Islet of Langerhans (tissue), 1 donor: ENCODE results near the gene KSR2.
"Not testable (repeated sequence)": the region's sequence is repeated elsewhere in the genome, so short reads cannot be mapped to it uniquely, and the experiment has no call there.

Experiments used
- FAIRE-seq: peaks from one replicate; lab custom pipeline; 2011; peaks lifted over from hg19 to GRCh38; lab: Jason Lieb, UNC

KSR2 gene

DNA sequence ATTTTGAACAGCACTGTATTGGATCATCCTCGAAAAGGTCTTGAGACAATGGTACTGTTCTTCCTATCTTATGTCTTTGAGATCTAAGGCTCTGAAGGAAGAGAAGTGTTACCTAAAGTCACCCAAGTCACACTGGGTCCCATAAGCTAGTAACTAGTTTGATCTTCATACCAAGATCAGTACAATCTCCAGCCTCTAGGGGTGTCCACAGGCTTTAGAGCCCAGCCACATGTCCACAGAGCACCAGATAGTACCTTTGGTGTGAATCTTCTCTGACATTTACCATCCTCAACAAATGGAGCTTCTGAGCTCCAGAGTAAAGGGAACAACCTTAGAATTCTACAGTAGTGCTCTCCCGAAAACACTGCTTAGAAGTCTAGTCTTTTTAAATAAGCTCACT, 78.7 kb downstream of the KSR2 start:
- FAIRE-seq = no peak

DNA sequence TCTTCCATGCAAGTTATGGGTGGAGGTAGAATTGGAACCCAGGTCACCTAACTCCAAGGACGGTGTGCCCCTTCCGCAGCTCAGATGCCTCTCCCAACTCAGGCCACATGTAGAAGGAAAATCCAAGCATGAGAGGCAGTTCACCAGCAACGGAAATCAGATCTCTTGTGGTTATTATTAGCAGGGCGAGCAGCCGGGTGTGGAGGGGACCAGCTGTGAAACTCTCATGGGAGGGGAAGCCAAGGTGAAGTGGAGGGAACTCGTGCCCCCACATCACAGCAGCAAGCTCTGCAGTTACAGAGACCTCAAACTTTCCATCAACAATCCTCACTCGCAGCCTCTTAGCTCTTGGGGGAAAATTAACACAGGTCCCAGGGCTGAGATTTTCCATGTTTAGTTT, 79.7 kb downstream of the KSR2 start:
- no peak for FAIRE-seq

GRCh38 chr12:117885211-117885610, 83.6 kb downstream of the KSR2 start:
- no peak for FAIRE-seq

DNA sequence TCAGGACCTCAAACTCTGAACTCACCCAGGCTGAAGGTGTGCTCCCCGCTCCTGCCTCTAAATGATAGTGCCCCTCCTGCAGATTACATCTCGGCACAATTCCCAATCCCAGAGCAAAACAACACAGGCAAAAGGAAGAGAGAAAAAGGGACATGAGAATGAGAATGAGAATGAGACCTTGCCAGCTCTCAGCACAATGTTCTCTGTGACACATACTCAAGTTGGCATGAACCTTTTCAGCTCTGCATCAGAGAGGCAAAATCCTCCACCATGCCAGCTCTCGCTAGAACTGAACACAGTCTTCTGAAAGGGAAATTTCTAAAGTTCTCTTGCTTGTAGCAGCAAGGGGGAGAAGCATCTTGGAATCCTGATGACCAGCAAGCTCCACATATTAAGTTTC, 84.6 kb downstream of the KSR2 start:
- FAIRE-seq = no peak

- FAIRE-seq = no peak
Observed at GRCh38 chr12:117882603-117883184, 86.1 kb downstream of the KSR2 start.

DNA sequence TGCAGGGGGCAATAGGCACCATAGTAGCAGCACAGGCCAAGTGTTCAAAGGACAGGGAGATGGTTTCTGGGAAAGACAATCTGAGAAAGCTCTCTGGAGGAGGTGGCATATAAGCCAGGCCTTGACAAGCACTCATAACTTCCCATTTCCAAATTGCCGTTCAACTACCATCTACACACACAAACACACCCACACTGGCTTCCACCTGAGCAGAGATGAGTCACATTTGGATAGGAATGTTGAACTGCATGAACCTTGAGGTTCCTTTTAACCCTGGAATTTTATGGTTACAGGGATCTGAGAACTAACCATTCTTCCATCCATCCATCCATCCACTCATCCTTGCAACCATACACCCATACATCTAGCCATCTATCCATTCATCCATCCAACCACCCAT, 86.6 kb downstream of the KSR2 start:
- no peak for FAIRE-seq

DNA sequence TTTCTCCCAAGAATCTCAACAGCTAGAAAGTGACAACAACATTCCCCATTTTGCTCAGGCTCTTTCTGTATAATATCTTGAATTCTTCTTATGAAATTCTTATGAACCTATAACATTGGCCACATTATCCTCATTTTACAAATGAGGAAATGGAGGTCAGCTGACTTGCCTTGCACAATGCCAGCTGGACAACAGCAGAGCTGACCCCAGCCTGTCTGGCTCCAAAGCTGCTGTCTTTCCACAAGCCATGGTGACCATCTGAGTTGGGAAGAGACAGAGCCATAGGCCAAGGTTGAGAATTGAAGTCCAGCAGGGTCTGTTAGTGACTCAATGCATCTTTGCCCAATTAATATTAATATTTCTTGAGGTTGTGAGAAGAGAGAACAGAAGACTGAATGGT, 87.3 kb downstream of the KSR2 start:
- FAIRE-seq = no peak

DNA sequence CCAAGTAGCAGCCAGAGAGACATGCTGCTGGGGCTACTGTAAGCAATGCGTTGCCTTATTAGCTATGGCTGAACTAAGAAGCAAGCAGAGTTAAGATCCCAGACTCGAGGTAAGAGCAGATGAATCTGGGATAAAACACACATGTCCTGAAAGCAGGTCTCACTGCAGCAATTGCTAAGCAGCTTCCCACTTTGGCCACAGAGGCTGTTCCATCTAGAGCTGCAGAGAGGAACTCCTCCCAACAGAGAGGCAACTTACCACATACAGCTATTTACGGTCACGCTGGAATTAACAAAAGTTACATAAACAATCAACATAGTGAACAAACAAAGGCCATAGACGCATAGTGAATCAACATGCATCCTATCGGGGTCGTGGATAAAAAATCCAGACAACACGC, 90.2 kb downstream of the KSR2 start:
- FAIRE-seq = no peak

- FAIRE-seq = no peak
Observed at GRCh38 chr12:117876436-117876816, 92.4 kb downstream of the KSR2 start.

DNA sequence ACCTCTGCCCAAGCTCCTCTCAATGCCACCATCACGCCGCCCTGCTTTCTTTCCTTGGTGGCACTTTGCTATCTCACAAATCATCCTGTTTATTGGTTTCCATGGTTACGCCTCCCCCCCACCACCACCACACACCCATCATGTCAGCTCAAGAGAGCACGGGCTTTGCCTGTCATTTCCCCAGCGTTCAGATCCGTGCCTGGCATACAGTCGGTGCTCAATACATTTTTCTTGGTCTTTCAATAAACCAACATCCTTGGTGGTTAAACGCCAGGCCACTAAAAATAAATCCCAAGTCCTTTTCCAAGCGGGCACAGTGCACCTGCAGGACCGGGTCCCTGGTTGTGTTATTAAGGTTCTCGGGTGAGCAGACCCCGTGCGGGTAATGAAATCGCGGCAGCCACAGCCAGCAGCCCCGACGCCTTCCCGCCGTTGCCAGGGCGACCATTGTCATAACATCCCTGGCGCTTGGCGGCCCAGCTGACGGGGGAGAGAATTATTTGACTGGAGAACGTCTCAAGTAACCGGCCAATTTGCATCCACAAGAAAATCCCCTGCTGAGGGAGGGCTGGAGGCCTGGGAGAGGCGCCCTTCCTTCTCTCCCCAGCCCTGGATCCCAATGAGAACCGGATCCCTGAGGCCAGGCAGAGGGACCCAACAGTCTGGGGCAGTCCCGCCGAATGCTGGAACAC, 92.9 kb downstream of the KSR2 start:
- FAIRE-seq = no peak

DNA sequence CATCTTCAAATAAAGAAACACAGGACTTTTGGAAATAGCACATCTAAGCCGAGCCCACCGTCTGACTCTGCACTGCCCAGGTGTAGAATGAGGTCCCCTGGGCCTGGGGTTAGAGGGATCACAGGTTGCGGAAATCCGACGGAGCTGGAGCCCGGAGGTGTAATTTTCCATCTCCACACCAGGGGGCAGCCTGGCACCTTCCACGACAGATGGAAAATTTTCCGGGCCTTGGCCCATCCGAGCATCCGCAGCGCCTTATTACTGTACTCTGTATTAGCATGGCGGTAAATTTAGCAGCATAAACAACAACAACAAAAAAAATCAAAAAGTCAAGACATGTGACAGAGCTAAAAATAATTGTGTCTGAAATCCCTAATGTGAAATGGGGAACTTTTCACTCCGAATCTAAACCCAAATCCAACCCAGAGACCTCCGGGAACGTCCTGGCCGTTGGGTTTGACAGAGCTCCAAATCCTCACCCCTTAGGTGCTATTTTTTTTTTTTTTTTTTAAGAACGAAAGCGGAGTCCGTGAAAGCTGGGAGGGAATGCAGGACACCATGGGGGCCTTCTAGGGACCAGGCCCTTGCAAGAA, 93.9 kb downstream of the KSR2 start:
- no peak for FAIRE-seq

DNA sequence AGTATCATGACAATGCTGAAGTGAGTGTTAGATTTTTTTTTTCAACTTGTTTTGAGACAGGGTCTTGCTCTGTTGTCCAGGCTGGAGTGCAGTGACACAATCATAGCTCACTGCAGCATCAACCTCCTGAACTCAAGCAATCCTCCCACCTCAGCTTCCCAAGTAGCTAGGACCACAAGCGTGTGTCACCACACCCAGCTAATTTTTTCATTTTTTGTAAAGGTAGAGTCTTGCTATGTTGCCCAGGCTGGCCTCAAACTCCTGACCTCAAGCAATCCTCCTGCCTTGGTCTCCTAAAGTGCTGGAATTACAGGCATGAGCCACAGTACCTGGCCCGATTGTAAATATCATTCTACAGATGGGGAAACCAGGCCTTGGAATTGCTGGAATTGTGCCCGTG, 94.6 kb downstream of the KSR2 start:
- not testable (repeated sequence) for FAIRE-seq

GRCh38 chr12:117872546-117873169, 96.1 kb downstream of the KSR2 start:
- no peak for FAIRE-seq

DNA sequence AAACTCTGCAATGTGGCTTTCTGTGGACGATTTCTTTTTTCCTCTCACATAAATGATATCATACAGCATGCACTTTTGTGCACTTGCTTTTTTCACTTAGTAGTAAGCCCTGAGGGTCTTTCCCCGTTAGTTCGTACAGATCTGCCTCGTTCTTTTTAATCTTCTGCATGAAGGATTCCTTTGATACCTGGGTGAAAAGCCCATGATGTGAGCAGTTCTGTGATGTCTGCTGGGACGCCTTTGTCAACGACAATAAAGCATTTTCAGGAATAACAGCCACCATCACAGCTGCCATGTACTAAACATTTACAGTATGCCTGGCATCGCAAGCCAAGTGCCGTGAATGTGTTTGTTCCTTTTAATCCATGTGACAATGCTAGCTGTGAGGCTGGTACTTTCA, 99.2 kb downstream of the KSR2 start:
- no peak for FAIRE-seq

DNA sequence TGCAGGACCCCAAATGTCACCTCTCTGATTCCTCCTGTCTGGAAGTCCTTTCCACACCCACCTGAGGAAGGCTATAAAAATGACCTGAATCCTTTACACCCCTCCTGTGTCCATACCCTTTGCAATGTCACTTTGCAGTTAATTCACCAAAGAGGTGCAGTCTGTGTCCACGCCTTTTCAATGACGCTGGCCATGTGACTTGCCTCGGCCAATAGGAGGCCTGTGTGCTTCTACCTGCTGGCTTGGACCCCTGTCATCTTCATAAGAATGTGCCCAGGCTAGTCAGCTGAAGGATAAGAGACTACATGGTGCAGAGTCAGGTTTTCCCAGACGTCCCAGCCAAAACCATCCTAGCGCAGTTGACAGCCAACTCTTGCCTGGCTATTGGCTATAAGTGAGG, 101.4 kb downstream of the KSR2 start:
- FAIRE-seq = no peak

DNA sequence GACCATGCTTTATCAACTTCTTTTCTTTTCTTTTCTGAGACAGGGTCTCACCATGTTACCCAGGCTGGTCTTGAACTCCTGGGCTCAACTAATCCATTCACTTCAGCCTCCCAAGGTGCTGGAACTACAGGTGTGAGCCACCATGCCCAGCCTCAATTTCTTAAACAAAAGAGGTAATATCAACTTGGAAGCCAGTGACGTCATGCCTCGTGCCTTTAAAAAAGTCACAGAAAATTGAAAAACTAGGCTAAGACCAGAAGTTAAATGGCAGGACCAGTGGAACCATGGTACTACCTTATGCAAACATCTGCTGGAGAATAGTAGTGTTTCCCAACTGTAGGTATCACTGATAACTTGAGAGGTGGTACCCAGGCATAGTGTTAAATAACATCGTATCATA, 103.3 kb downstream of the KSR2 start:
- no peak for FAIRE-seq

GRCh38 chr12:117863002-117863709, 105.6 kb downstream of the KSR2 start:
- FAIRE-seq = no peak

DNA sequence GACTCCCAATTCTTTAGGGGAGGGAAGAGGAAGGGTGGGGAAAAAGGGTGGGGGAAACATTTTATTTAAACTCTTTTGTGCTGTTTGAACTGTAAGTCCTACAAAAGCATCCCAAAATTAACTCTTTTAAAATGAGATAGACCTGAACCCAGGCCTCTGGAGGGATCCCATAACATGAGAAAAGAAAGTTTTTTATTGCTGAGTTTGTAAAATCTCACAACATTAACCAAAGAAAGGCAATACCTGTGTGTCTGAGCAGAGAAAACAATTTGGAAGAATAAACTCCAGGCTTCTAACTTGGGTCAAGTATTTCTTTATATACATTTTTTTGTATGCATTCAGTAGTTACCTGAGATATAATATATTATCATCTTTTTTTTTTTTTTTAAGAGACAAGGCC, 107.1 kb downstream of the KSR2 start:
- FAIRE-seq = no peak

GRCh38 chr12:117860787-117861290, 108.0 kb downstream of the KSR2 start:
- FAIRE-seq = not testable (repeated sequence)

GRCh38 chr12:117860111-117860510, 108.7 kb downstream of the KSR2 start:
- no peak for FAIRE-seq

DNA sequence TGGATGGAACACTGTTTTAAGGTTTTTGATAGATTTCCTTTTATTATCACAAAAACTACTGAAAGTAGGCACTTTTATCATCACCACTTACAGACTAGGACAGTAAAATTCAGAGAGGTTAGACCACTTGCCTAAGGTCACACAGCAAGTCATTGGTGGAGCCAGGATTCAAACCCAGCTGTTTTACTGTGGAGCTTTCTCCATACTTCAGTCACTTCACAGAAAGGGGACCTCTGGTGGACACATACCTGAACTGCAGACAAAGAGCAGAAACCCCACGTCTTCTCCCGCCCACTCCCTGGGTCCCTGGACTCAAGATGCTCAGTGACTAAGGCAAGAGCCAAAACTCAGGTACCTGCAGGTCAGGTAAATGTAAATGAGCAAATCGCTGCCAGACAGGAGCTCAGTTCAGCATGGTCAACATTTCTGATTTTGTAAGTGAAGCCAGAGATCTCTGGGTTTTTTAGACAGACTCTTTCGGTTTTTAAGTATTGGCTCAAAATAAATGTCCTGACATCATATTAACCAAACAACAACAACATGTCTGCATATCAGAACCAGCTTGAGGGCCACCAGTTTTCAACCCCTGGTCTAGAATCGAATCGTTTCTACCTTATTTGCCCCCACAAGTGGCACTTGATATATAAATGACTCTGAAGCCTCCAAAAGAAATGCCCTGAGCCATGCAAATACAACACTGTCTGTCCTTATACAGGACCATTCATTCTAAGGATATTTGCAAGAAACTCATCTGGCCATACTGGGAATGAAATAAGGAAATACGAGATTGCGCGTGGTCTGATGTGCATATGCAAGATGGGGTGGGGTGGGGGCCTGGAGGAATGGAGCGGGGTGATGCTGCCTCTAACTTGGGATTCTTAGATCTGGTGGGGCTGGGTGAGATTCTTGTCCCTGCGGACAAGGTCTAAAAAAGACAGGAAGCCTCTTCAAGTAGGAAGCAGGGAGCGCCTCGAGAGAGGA, 110.9 kb downstream of the KSR2 start:
- no peak for FAIRE-seq

- FAIRE-seq = not testable (repeated sequence)
Observed at GRCh38 chr12:117857139-117857538, 111.7 kb downstream of the KSR2 start.
